Chondrocyte (in vitro differentiated cells): ENCODE measurements around the gene ITPR3. TPM values are rescaled to one million over a fixed set of nuclear protein-coding genes. Genes with fewer than 3 reads are reported as not detected.

ENCODE experiments used
- DNase-seq: peaks from one replicate; pipeline ENCODE4 v3.0.0; 2021; ENCODE audit warnings: mixed read lengths, low spot score
- H3K27ac Mint-ChIP-seq: one replicate; pipeline ENCODE4 v1.8.0; 2021; ENCODE audit warnings: mild to moderate bottlenecking, moderate library complexity, mixed read lengths; ENCODE audit not compliant: unreplicated experiment
- H3K27me3 Mint-ChIP-seq: 2 replicates; pipeline ENCODE4 v1.8.0; 2021; ENCODE audit warnings: low read depth, mixed read lengths
- H3K36me3 Mint-ChIP-seq: 2 replicates; pipeline ENCODE4 v1.8.0; 2021; ENCODE audit warnings: low read depth, mixed read lengths
- H3K4me1 Mint-ChIP-seq: 2 replicates; pipeline ENCODE4 v1.8.0; 2021; ENCODE audit warnings: low read depth, mild to moderate bottlenecking, mixed read lengths
- H3K4me3 Mint-ChIP-seq: one replicate; pipeline ENCODE4 v1.8.0; 2021; ENCODE audit warnings: mild to moderate bottlenecking, moderate library complexity, mixed read lengths; ENCODE audit not compliant: unreplicated experiment
- H3K9me3 Mint-ChIP-seq: 2 replicates; pipeline ENCODE4 v1.8.0; 2021; ENCODE audit warnings: low read depth, mixed read lengths
- total RNA-seq: library from RNA; stranded (reverse); gene quantifications from 3 replicates; pipeline ENCODE4 v1.2.1, GENCODE V29; 2021
- TF ChIP-seq, protein P1 (sequence below): fragments of 200-600 bp; sonication (generic); IDR thresholded peaks from 2 replicates; pipeline ENCODE4 v1.5.0; 2021; ENCODE audit warnings: antibody characterized with exemption, mild to moderate bottlenecking, moderate library complexity

Gene ITPR3
- total RNA-seq, 1 donor from 2014 or later: 10.0 TPM

DNA sequence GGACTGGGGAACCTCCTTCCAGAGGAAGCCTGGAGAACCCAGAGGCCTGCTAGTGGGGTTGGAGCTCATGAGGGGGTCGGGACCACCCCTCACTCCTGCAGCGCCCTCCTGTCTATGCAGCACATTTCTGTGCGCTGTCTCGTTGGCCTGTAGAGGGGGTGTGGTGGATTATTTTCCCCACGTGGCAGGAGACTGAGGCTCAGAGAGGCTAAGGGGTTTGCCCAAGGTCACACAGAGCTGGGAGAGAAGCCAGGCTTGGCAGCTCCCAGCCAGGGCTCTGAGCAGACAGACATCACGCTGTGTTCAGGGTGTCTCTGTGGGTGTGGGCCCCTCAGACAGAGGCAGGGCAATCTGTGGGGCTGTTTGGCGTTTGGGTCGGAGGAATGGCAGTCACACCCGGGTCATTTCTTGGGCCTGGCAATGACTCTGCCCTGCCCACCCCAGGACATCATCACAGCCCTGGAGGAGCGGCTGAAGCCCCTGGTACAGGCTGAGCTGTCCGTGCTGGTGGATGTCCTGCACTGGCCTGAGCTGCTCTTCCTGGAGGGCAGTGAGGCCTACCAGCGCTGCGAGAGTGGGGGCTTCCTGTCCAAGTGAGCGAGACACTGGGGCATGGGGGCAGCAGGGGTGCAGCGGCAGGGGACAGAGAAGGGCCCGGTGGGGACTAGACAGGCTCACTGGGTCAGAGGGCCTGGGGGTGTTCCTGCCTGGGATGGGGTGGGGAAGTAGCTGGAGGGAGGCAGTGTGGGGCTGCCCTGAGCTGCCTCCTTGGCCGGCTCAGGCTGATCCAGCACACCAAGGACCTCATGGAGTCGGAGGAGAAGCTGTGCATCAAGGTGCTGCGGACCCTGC is 62.7 kb downstream of the ITPR3 start:
- H3K9me3 Mint-ChIP-seq: no peaks in the 10 kb centered on the region
- H3K27ac Mint-ChIP-seq: no peak overlapping the region
- peaks cover 7% of the 10 kb centered on the region for H3K36me3 Mint-ChIP-seq
- no peak for DNase-seq
- TF ChIP-seq, protein P1, sequence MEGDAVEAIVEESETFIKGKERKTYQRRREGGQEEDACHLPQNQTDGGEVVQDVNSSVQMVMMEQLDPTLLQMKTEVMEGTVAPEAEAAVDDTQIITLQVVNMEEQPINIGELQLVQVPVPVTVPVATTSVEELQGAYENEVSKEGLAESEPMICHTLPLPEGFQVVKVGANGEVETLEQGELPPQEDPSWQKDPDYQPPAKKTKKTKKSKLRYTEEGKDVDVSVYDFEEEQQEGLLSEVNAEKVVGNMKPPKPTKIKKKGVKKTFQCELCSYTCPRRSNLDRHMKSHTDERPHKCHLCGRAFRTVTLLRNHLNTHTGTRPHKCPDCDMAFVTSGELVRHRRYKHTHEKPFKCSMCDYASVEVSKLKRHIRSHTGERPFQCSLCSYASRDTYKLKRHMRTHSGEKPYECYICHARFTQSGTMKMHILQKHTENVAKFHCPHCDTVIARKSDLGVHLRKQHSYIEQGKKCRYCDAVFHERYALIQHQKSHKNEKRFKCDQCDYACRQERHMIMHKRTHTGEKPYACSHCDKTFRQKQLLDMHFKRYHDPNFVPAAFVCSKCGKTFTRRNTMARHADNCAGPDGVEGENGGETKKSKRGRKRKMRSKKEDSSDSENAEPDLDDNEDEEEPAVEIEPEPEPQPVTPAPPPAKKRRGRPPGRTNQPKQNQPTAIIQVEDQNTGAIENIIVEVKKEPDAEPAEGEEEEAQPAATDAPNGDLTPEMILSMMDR: no peak
- H3K4me1 Mint-ChIP-seq: peaks cover 10% of the 10 kb centered on the region
- H3K27me3 Mint-ChIP-seq: no peaks in the 10 kb centered on the region
- H3K4me3 Mint-ChIP-seq: no peak overlapping the region

DNA sequence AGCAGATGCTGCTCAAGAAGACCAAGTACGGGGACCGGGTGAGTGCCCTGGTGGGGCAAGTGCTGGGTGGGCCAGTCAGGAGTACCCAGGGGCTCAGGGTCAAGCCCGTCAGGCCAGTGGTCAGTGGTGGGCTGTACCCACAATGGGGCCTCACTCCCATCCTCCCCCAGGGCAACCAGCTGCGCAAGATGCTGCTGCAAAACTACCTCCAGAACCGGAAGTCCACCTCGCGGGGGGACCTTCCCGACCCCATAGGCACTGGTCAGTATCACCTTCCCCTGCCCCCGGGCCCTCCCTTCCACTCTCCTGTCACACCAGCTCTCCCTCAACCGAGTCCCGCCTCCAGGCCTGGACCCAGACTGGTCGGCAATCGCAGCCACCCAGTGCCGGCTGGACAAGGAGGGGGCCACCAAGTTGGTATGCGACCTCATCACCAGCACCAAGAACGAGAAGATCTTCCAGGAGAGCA is 63.3 kb downstream of the ITPR3 start:
- Mint-ChIP-seq H3K27me3 (no peaks in the 10 kb centered on the region), H3K36me3 (peaks cover 8% of the 10 kb centered on the region), H3K27ac (no peak overlapping the region), H3K4me3 (no peak overlapping the region), H3K4me1 (peaks cover 9% of the 10 kb centered on the region), H3K9me3 (no peaks in the 10 kb centered on the region)
- no peak for DNase-seq
- TF ChIP-seq, protein P1: no peak

DNA sequence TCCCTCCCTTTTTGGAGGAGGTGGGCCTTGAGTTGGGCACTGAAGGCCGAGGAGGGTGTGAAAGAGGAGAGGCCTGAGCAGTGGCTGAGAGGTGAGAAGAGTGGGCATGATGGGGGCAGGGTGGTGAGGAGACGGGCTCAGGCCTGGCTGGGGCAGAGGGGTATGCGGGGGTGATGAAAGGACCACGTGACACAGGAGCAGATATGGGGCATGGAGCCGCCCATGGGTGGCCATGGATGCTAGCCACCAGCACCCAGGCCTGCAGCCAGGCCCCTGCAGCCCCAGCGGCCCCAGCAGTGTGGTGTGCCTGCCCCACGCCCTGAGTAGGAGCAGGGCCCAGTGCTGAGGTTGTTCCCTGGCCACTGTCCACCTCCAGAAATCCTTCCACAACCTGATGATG is 63.9 kb downstream of the ITPR3 start:
- H3K27me3 Mint-ChIP-seq: no peaks in the 10 kb centered on the region
- DNase-seq: no peak
- H3K27ac Mint-ChIP-seq: no peak overlapping the region
- H3K4me3 Mint-ChIP-seq: no peak overlapping the region
- no peaks in the 10 kb centered on the region for H3K9me3 Mint-ChIP-seq
- peaks cover 9% of the 10 kb centered on the region for H3K4me1 Mint-ChIP-seq
- TF ChIP-seq, protein P1: no peak
- peaks cover 6% of the 10 kb centered on the region for H3K36me3 Mint-ChIP-seq

DNA sequence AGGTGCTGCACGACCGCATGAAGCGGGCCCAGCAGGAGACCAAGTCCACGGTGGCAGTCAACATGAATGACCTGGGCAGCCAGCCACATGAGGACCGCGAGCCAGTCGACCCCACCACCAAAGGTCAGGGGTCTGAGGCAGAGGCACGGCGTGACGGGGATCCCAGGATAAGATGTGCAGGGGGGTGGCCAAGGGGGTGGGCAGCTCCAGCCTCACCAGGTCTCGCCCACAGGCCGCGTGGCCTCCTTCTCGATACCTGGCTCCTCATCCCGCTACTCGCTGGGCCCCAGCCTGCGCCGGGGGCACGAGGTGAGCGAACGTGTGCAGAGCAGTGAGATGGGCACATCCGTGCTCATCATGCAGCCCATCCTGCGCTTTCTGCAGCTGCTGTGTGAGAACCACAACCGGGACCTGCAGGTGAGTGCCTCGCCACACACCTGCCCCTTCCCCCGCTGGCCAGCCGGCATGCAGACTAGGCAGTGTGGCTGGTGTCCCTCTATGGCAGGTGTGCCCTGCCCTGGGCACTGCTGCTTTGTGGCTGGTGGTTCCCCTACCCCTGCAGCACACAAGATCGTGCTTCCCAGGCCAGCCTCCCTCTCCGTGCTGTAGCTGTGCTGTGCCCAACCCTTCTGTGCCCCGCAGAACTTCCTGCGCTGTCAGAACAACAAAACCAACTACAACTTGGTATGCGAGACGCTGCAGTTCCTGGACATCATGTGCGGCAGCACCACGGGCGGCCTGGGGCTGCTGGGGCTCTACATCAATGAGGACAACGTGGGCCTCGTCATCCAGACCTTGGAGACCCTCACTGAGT is 64.5 kb downstream of the ITPR3 start:
- TF ChIP-seq, protein P1: no peak
- Mint-ChIP-seq H3K4me1 (peaks cover 9% of the 10 kb centered on the region), H3K9me3 (no peaks in the 10 kb centered on the region), H3K36me3 (peaks cover 6% of the 10 kb centered on the region), H3K4me3 (no peak overlapping the region), H3K27ac (no peak overlapping the region), H3K27me3 (no peaks in the 10 kb centered on the region)
- DNase-seq: no peak

DNA sequence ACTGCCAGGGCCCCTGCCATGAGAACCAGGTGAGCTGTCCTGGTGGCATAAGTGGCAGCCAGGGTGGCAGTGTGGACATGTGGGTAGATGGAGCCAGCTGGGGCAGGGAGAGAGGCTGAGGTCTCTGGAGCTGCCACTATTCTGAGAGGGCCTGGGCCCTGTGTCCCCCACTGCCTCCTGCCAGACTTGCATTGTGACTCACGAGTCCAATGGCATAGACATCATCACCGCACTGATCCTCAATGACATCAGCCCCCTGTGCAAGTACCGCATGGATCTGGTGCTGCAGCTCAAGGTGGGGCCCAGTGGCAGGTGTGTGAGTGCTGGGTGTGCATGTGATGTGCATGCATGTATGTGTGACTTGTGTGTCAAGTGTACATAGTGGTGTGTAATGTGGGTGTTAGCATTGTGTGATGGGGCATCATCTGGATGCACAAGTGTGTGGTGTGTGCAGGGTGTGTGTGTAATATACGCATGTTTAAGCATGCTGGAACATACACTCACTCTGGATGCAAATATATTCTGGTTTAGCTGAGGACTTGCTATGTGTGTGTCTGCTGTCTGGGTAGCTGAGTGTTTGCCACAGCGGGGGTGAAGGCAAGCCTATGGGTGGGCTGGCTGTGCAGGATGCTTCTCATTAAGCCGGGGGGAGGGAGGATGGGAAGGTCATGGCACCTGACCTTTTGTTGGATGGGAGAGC is 65.3 kb downstream of the ITPR3 start:
- DNase-seq: no peak

More for the DNA sequence above, 65.3 kb downstream of the ITPR3 start:
- H3K27me3 Mint-ChIP-seq: no peaks in the 10 kb centered on the region
- TF ChIP-seq, protein P1: no peak
- peaks cover 8% of the 10 kb centered on the region for H3K36me3 Mint-ChIP-seq
- no peak overlapping the region for H3K27ac Mint-ChIP-seq
- H3K9me3 Mint-ChIP-seq: no peaks in the 10 kb centered on the region
- H3K4me3 Mint-ChIP-seq: no peak overlapping the region
- H3K4me1 Mint-ChIP-seq: peaks cover 12% of the 10 kb centered on the region
